Smooth muscle cell (in vitro differentiated cells): ENCODE measurements around the gene TBC1D5. TPM values are rescaled to one million over a fixed set of nuclear protein-coding genes. Genes with fewer than 3 reads are reported as not detected.

Experiments used
- DNase-seq: peaks from one replicate; lab custom pipeline; 2025; ENCODE audit not compliant: unreplicated experiment; lab: John Stamatoyannopoulos, UW
- H2AFZ ChIP-seq: fragments of 200-600 bp; sonication (generic); 2 replicates; pipeline ENCODE4 v1.6.0; 2016; ENCODE audit warnings: antibody characterized with exemption, low read depth, mild to moderate bottlenecking
- H3F3A ChIP-seq: fragments of 200-600 bp; sonication (generic); 2 replicates; pipeline ENCODE4 v1.6.0; 2017; ENCODE audit warnings: antibody characterized with exemption, low read depth
- H3K27ac ChIP-seq: fragments of 200-600 bp; sonication (generic); 2 replicates; pipeline ENCODE4 v1.5.1; 2016; ENCODE audit warnings: low read depth, mild to moderate bottlenecking
- H3K27me3 ChIP-seq: fragments of 200-600 bp; sonication (generic); 2 replicates; pipeline ENCODE4 v1.6.1; 2016; ENCODE audit warnings: low read depth, mild to moderate bottlenecking
- H3K36me3 ChIP-seq: fragments of 200-600 bp; sonication (generic); 2 replicates; pipeline ENCODE4 v1.5.1; 2016; ENCODE audit warnings: low read depth
- H3K4me1 ChIP-seq: fragments of 200-600 bp; sonication (generic); 2 replicates; pipeline ENCODE4 v1.5.1; 2016; ENCODE audit warnings: low read depth
- H3K4me2 ChIP-seq: fragments of 200-600 bp; sonication (generic); 2 replicates; pipeline ENCODE4 v1.6.0; 2016; ENCODE audit warnings: mild to moderate bottlenecking
- H3K4me3 ChIP-seq: fragments of 200-600 bp; sonication (generic); 2 replicates; pipeline ENCODE4 v1.5.1; 2016; ENCODE audit warnings: mild to moderate bottlenecking
- H3K79me2 ChIP-seq: fragments of 200-600 bp; sonication (generic); 2 replicates; pipeline ENCODE4 v1.6.0; 2016; ENCODE audit warnings: low read depth, mild to moderate bottlenecking
- H3K9ac ChIP-seq: fragments of 200-600 bp; sonication (generic); 2 replicates; pipeline ENCODE4 v1.6.0; 2016; ENCODE audit warnings: low read depth
- H3K9me3 ChIP-seq: fragments of 200-600 bp; sonication (generic); replicated peaks from 2 replicates; pipeline ENCODE4 v1.5.1; 2016; ENCODE audit warnings: low read depth
- H4K20me1 ChIP-seq: fragments of 200-600 bp; sonication (generic); 2 replicates; pipeline ENCODE4 v1.6.0; 2016; ENCODE audit warnings: low read depth
- CTCF ChIP-seq: fragments of 200-600 bp; sonication (generic); IDR thresholded peaks from 2 replicates; pipeline ENCODE4 v1.5.1; 2017; ENCODE audit warnings: borderline replicate concordance, mild to moderate bottlenecking, antibody characterized with exemption; ENCODE audit not compliant: insufficient read depth, poor library complexity, severe bottlenecking
- WGBS: methylation state at CpG from one replicate; pipeline ENCODE4 v1.1.7; 2016; ENCODE audit warnings: low lambda C conversion rate; 5-methylcytosine and 5-hydroxymethylcytosine counted together
- polyA plus RNA-seq: library from polyadenylated mRNA; unstranded; fragments of >200 nt; fragmentation: Nextera tagmentation; extraction: Ambion mirVana; gene quantifications from 2 replicates; pipeline ENCODE4 v1.2.1, GENCODE V29; 2016
- total RNA-seq: library from RNA; depleted of rRNA; stranded (reverse); fragments of >200 nt; gene quantifications from 2 replicates; pipeline ENCODE4 v1.2.3, GENCODE V29; 2014

Gene TBC1D5
- total and polyA plus RNA-seq, 2 experiments from 2014 or later: 14.6 to 35.3 TPM

GRCh38 chr3:17125738-17126442 lies 616.5 kb downstream of the TBC1D5 start:
- Histone ChIP-seq H3F3A (no peaks in the 10 kb centered on the region), H3K36me3 (no peaks in the 10 kb centered on the region), H4K20me1 (no peaks in the 10 kb centered on the region), H3K27ac (no peak overlapping the region), H3K4me3 (no peak overlapping the region), H3K79me2 (no peaks in the 10 kb centered on the region), H3K9me3 (no peaks in the 10 kb centered on the region), H3K4me1 (no peaks in the 10 kb centered on the region), H2AFZ (no peak overlapping the region), H3K4me2 (no peak overlapping the region), H3K9ac (no peak overlapping the region), H3K27me3 (no peaks in the 10 kb centered on the region)
- 78% methylated on average over 2 of the region's 2 CpGs for WGBS
- TF ChIP-seq CTCF: no peak
- no peak for DNase-seq

- no peaks in the 10 kb centered on the region for H3K9me3 ChIP-seq
- H3K36me3 ChIP-seq: no peaks in the 10 kb centered on the region
- H3K27me3 ChIP-seq: no peaks in the 10 kb centered on the region
- DNase-seq: no peak
- H3K9ac ChIP-seq: no peak overlapping the region
- no peaks in the 10 kb centered on the region for H3K79me2 ChIP-seq
- H3K4me1 ChIP-seq: no peaks in the 10 kb centered on the region
- no peak overlapping the region for H2AFZ ChIP-seq
- no peak overlapping the region for H3K27ac ChIP-seq
- no peaks in the 10 kb centered on the region for H4K20me1 ChIP-seq
- H3K4me2 ChIP-seq: no peak overlapping the region
- no peak overlapping the region for H3K4me3 ChIP-seq
- no peak for TF ChIP-seq CTCF
- no peaks in the 10 kb centered on the region for H3F3A ChIP-seq
- 88% methylated on average over 3 of the region's 3 CpGs for WGBS
Measured at GRCh38 chr3:17122758-17123157, 619.7 kb downstream of the TBC1D5 start.

- Histone ChIP-seq H3K79me2 (no peaks in the 10 kb centered on the region), H3K9ac (no peak overlapping the region), H3F3A (no peaks in the 10 kb centered on the region), H3K27me3 (no peaks in the 10 kb centered on the region), H3K4me1 (no peaks in the 10 kb centered on the region), H4K20me1 (no peaks in the 10 kb centered on the region), H3K27ac (no peak overlapping the region), H2AFZ (no peak overlapping the region), H3K36me3 (no peaks in the 10 kb centered on the region), H3K4me2 (no peak overlapping the region), H3K9me3 (no peaks in the 10 kb centered on the region), H3K4me3 (no peak overlapping the region)
- no peak for TF ChIP-seq CTCF
- 85% methylated on average over 2 of the region's 2 CpGs for WGBS
- no peak for DNase-seq
Measured at GRCh38 chr3:17121336-17121735, 621.1 kb downstream of the TBC1D5 start.

- no peak for TF ChIP-seq CTCF
- no peaks in the 10 kb centered on the region for H4K20me1 ChIP-seq
- no peaks in the 10 kb centered on the region for H3F3A ChIP-seq
- H3K79me2 ChIP-seq: no peaks in the 10 kb centered on the region
- no peak for DNase-seq
- 95% methylated on average over 4 of the region's 4 CpGs for WGBS
- no peaks in the 10 kb centered on the region for H3K9me3 ChIP-seq
- H3K9ac ChIP-seq: no peak overlapping the region
- no peak overlapping the region for H2AFZ ChIP-seq
- no peaks in the 10 kb centered on the region for H3K27me3 ChIP-seq
- no peaks in the 10 kb centered on the region for H3K36me3 ChIP-seq
- H3K4me2 ChIP-seq: no peak overlapping the region
- no peak overlapping the region for H3K27ac ChIP-seq
- no peak overlapping the region for H3K4me3 ChIP-seq
- no peaks in the 10 kb centered on the region for H3K4me1 ChIP-seq
Measured at GRCh38 chr3:17120115-17120514, 622.3 kb downstream of the TBC1D5 start.
